H1 (cell line): ENCODE data around the gene ABLIM1. TPM values are rescaled to one million over a fixed set of nuclear protein-coding genes. Genes with fewer than 3 reads are reported as not detected.

ENCODE experiments used
- CTCF ChIA-PET: fragments of 300-600 bp; sonication (Branson Sonifier 250); formaldehyde crosslinking; loops from one replicate; lab custom pipeline; 2021; ENCODE audit not compliant: partially characterized antibody; lab: Charles Lee
- POLR2A ChIA-PET: fragments of 300-600 bp; sonication (Branson Sonifier 250); formaldehyde crosslinking; loops from one replicate; lab custom pipeline; 2021; ENCODE audit warnings: inconsistent platforms; ENCODE audit not compliant: partially characterized antibody; lab: Charles Lee
- DNase-seq, 2 experiments: peaks; one replicate each; pipeline versions ENCODE4 v3.0.0 to v3.0.0-alpha.2; 2010 to 2022; ENCODE audit warnings: low spot score in 2 of 2, low read depth in 1 of 2, mixed read lengths in 1 of 2
- FAIRE-seq: peaks from 2 replicates; lab custom pipeline; 2011; peaks lifted over from hg19 to GRCh38; lab: Jason Lieb, UNC
- H2AFZ ChIP-seq: 2 replicates; pipeline ENCODE4 v1.8.1; 2012; ENCODE audit warnings: low read length, inconsistent platforms
- H2AK5ac ChIP-seq: 2 replicates; pipeline ENCODE4 v1.6.1; 2013; ENCODE audit warnings: low read depth, low read length
- H2BK120ac ChIP-seq: replicated peaks from 2 replicates; pipeline ENCODE3; 2013; ENCODE audit warnings: low read depth, low read length, inconsistent platforms
- H2BK12ac ChIP-seq: 2 replicates; pipeline ENCODE4 v1.6.1; 2013; ENCODE audit warnings: low read depth, low read length
- H2BK15ac ChIP-seq: 2 replicates; pipeline ENCODE4 v1.6.1; 2013; ENCODE audit warnings: low read length
- H2BK20ac ChIP-seq: 2 replicates; pipeline ENCODE4 v1.6.1; 2013; ENCODE audit warnings: low read length
- H2BK5ac ChIP-seq: 2 replicates; pipeline ENCODE4 v1.6.1; 2013; ENCODE audit warnings: low read depth, low read length
- H3K14ac ChIP-seq: 2 replicates; pipeline ENCODE4 v1.6.1; 2013; ENCODE audit warnings: inconsistent platforms; ENCODE audit not compliant: insufficient read length
- H3K18ac ChIP-seq: 2 replicates; pipeline ENCODE4 v1.6.1; 2013; ENCODE audit warnings: low read length; ENCODE audit errors: extremely low read depth
- H3K23ac ChIP-seq: 2 replicates; pipeline ENCODE4 v1.6.1; 2013; ENCODE audit warnings: inconsistent platforms; ENCODE audit not compliant: insufficient read length
- H3K23me2 ChIP-seq: 2 replicates; pipeline ENCODE4 v1.6.1; 2013; ENCODE audit warnings: low read depth, low read length
- H3K27ac ChIP-seq: 2 replicates; pipeline ENCODE4 v1.6.1; 2011; ENCODE audit warnings: low read depth, low read length, inconsistent platforms
- H3K27me3 ChIP-seq, 4 experiments: replicated peaks in 1 of 4; 1 replicate in 1 of 4; 2 replicates in 3 of 4; pipeline versions ENCODE4 v1.6.1 to v1.8.1; 2011 to 2013; ENCODE audit warnings: low read length in 3 of 4, mild to moderate bottlenecking in 3 of 4, inconsistent platforms in 2 of 4, mixed read lengths in 2 of 4, moderate library complexity in 1 of 4; ENCODE audit not compliant: control insufficient read depth in 3 of 4, insufficient read depth in 3 of 4; ENCODE audit errors: extremely low read depth in 1 of 4
- H3K36me3 ChIP-seq, 4 experiments: 2 replicates each; pipeline versions ENCODE4 v1.6.1 to v1.8.1; 2011 to 2013; ENCODE audit warnings: mild to moderate bottlenecking in 4 of 4, low read length in 3 of 4, moderate library complexity in 2 of 4, control low read depth in 1 of 4, inconsistent platforms in 1 of 4; ENCODE audit not compliant: insufficient read depth in 4 of 4, control insufficient read depth in 2 of 4
- H3K4ac ChIP-seq: replicated peaks from 2 replicates; pipeline ENCODE3; 2013; ENCODE audit warnings: low read length, low read depth, mixed read lengths, inconsistent platforms; ENCODE audit not compliant: insufficient read length
- H3K4me1 ChIP-seq, 4 experiments: replicated peaks in 1 of 4; 1 replicate in 1 of 4; 2 replicates in 3 of 4; pipeline versions ENCODE4 v1.6.1 to v1.8.1; 2011 to 2013; ENCODE audit warnings: low read length in 3 of 4, inconsistent platforms in 2 of 4, mixed read lengths in 1 of 4; ENCODE audit not compliant: insufficient read depth in 4 of 4, control insufficient read depth in 3 of 4
- H3K4me2 ChIP-seq, 2 experiments: 2 replicates each; pipeline versions ENCODE4 v1.6.1 to v1.8.1; 2011 to 2013; ENCODE audit warnings: low read depth in 2 of 2, low read length in 2 of 2, control low read depth in 1 of 2, inconsistent platforms in 1 of 2, mild to moderate bottlenecking in 1 of 2; ENCODE audit not compliant: insufficient read depth in 1 of 2
- H3K4me3 ChIP-seq, 4 experiments: fragments of 200-600, 300-600 bp in 1 of 4; sonication (generic), shearing (Covaris generic), sonication (Bioruptor Twin) in 1 of 4; 2 replicates each; pipeline versions ENCODE4 v1.5.1 to v1.8.1; 2011 to 2016; ENCODE audit warnings: low read length in 4 of 4, low read depth in 3 of 4, control low read depth in 2 of 4, inconsistent platforms in 2 of 4, mild to moderate bottlenecking in 2 of 4, mixed read lengths in 1 of 4, moderate library complexity in 1 of 4; ENCODE audit not compliant: insufficient read depth in 2 of 4; ENCODE audit errors: extremely low read depth in 1 of 4
- H3K56ac ChIP-seq: replicated peaks from 2 replicates; pipeline ENCODE3; 2013; ENCODE audit warnings: low read depth, mild to moderate bottlenecking, mixed read lengths, low read length, inconsistent platforms; ENCODE audit not compliant: insufficient read length
- H3K79me1 ChIP-seq: 2 replicates; pipeline ENCODE4 v1.6.1; 2013; ENCODE audit warnings: low read depth, low read length, control low read depth
- H3K79me2 ChIP-seq, 2 experiments: 2 replicates each; pipeline versions ENCODE4 v1.6.1 to v1.8.1; 2012 to 2013; ENCODE audit warnings: low read length in 2 of 2, mild to moderate bottlenecking in 2 of 2, inconsistent platforms in 1 of 2; ENCODE audit not compliant: insufficient read depth in 2 of 2, control insufficient read depth in 1 of 2
- H3K9ac ChIP-seq, 4 experiments: replicated peaks in 1 of 4; 1 replicate in 1 of 4; 2 replicates in 3 of 4; pipeline versions ENCODE4 v1.6.1 to v1.8.1; 2011 to 2013; ENCODE audit warnings: low read depth in 3 of 4, low read length in 3 of 4, control low read depth in 2 of 4, mild to moderate bottlenecking in 2 of 4, moderate library complexity in 2 of 4, inconsistent platforms in 1 of 4; ENCODE audit errors: extremely low read depth in 1 of 4
- H3K9me3 ChIP-seq, 2 experiments: 2 replicates each; pipeline versions ENCODE4 v1.6.1 to v1.8.1; 2012 to 2013; ENCODE audit warnings: mild to moderate bottlenecking in 2 of 2, moderate library complexity in 2 of 2, control low read depth in 1 of 2, inconsistent platforms in 1 of 2, low read depth in 1 of 2, low read length in 1 of 2, mixed read lengths in 1 of 2; ENCODE audit not compliant: insufficient read depth in 2 of 2
- H4K20me1 ChIP-seq, 2 experiments: replicated peaks in 1 of 2; 2 replicates each; pipeline versions ENCODE3 to v1.8.1; 2011 to 2013; ENCODE audit warnings: inconsistent platforms in 2 of 2, low read length in 2 of 2, mild to moderate bottlenecking in 1 of 2; ENCODE audit not compliant: insufficient read depth in 2 of 2, control insufficient read depth in 1 of 2
- H4K5ac ChIP-seq: 2 replicates; pipeline ENCODE4 v1.6.1; 2013; ENCODE audit warnings: low read length, low read depth, mixed read lengths, inconsistent platforms; ENCODE audit not compliant: insufficient read length
- H4K8ac ChIP-seq: 2 replicates; pipeline ENCODE4 v1.8.0; 2013; ENCODE audit warnings: mild to moderate bottlenecking, moderate library complexity, low read length, inconsistent platforms; ENCODE audit not compliant: insufficient read depth; ENCODE audit errors: extremely low read depth
- H4K91ac ChIP-seq: replicated peaks from 2 replicates; pipeline ENCODE3; 2013; ENCODE audit warnings: low read length, mixed read lengths, inconsistent platforms; ENCODE audit not compliant: insufficient read length
- ATF3 ChIP-seq: IDR thresholded peaks from 2 replicates; pipeline ENCODE4 v1.6.1; 2011; ENCODE audit warnings: low read depth, mild to moderate bottlenecking, low read length; ENCODE audit not compliant: insufficient read depth
- CTCF ChIP-seq, 3 experiments: IDR thresholded peaks; 1 replicate in 2 of 3; 2 replicates in 1 of 3; pipeline versions ENCODE4 v1.5.1 to v1.6.1; 2011; ENCODE audit warnings: low read length in 3 of 3, mild to moderate bottlenecking in 3 of 3, inconsistent platforms in 2 of 3, low read depth in 1 of 3, moderate library complexity in 1 of 3; ENCODE audit not compliant: insufficient read depth in 1 of 3; ENCODE audit errors: control extremely low read depth in 1 of 3
- EZH2 ChIP-seq: fragments of 200-600 bp; sonication (generic); IDR thresholded peaks from 2 replicates; pipeline ENCODE4 v1.7.1; 2012; ENCODE audit warnings: low read depth, mild to moderate bottlenecking, moderate library complexity, low read length, inconsistent platforms; ENCODE audit not compliant: severe bottlenecking
- GABPA ChIP-seq: IDR thresholded peaks from 2 replicates; pipeline ENCODE4 v1.6.1; 2011; ENCODE audit warnings: mild to moderate bottlenecking, low read length, moderate library complexity, borderline replicate concordance; ENCODE audit not compliant: insufficient read depth
- RFX5 ChIP-seq: IDR thresholded peaks from 2 replicates; pipeline ENCODE4 v1.6.1; 2011; ENCODE audit warnings: low read depth, low read length, improper control_type of control experiment, borderline replicate concordance
- SUZ12 ChIP-seq: fragments of 200-600 bp; sonication (generic); IDR thresholded peaks from 2 replicates; pipeline ENCODE4 v1.6.1; 2012; ENCODE audit warnings: mild to moderate bottlenecking, inconsistent platforms, low read length, moderate library complexity, mixed read lengths
- WGBS, 2 experiments: shearing (Covaris generic) in 1 of 2; methylation state at CpG; one replicate each; pipeline versions ENCODE4 v1.1.6 to v1.1.7; 2013 to 2015; ENCODE audit warnings: low lambda C conversion rate in 2 of 2, mixed read lengths in 2 of 2, inconsistent platforms in 1 of 2, low coverage in 1 of 2, missing lambda C conversion rate in 1 of 2; ENCODE audit not compliant: insufficient replicate concordance in 2 of 2, insufficient coverage in 1 of 2, insufficient read length in 1 of 2; ENCODE audit errors: extremely low coverage in 1 of 2, missing lambda C conversion rate in 1 of 2; 5-methylcytosine and 5-hydroxymethylcytosine counted together
- polyA plus RNA-seq, 7 experiments: library from polyadenylated mRNA; depleted of rRNA in 3 of 7; stranded (reverse) in 5 of 7; unstranded in 2 of 7; fragments of >200 nt in 5 of 7; fragments of 200-250 nt in 2 of 7; gene quantifications; 1 replicate in 5 of 7; 2 replicates in 1 of 7; 4 replicates in 1 of 7; pipeline versions ENCODE4 v1.2.1 to v1.2.3, GENCODE V29; 2011 to 2013; ENCODE audit warnings: missing spikeins in 2 of 7, mixed read lengths in 2 of 7
- total RNA-seq: library from RNA; stranded (reverse); fragmentation: NEBNext Ultra II Directional; extraction: Animal tissue kit (Norgen Biotek cat#: 25700); gene quantifications from 2 replicates; pipeline ENCODE4 v1.2.1, GENCODE V29; 2021

The ABLIM1 gene
- total and polyA plus RNA-seq, 2 of the 8 experiments (the other 6 are each of a cell fraction or from before 2014, with no cell fraction given): 51.2 to 51.7 TPM

DNA sequence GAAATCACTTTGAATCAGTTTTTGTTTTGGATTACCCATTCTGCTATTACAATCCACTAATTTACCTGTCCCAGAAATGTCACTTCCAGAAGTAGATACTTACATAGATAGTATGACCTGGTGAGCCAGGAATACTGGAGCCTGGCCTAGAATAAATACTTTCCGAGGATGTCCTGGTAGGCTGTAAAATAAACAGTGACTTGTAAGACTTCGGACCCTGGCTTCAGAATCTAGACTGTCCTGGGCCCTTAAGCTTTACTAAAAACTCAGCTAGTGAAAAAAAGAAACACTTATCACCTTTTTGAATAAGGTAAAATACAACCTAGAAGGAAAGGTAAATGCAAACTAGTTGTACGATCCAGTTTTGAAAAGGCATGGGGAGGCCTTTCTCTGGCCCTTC lies 184.3 kb downstream of the ABLIM1 start:
- CTCF ChIA-PET: interaction anchor here (0.7 to 12.5 kb wide), 11 partner anchors 12 to 239 kb away, joined by 3 to 186 read pairs (median 7); no protein-coding TSS in a partner anchor
- H2BK5ac ChIP-seq: no peak overlapping the region
- no peaks in the 10 kb centered on the region for H3K79me2 ChIP-seq
- no peak overlapping the region for H4K91ac ChIP-seq
- H3K56ac ChIP-seq: no peak overlapping the region
- no peaks in the 10 kb centered on the region for H3K79me1 ChIP-seq
- POLR2A ChIA-PET: no interaction called here
- H3K14ac ChIP-seq: no peak overlapping the region
- no peak overlapping the region for H2BK120ac ChIP-seq
- no peaks in the 10 kb centered on the region for H3K23me2 ChIP-seq
- H3K9ac ChIP-seq: no peak overlapping the region
- H2BK12ac ChIP-seq: no peak overlapping the region
- DNase-seq (no peak), FAIRE-seq (no peak)
- no peak overlapping the region for H2BK15ac ChIP-seq
- H3K4me2 ChIP-seq: no peak overlapping the region
- H3K27me3 ChIP-seq: no peaks in the 10 kb centered on the region
- H4K8ac ChIP-seq: no peak overlapping the region
- H3K23ac ChIP-seq: no peak overlapping the region
- WGBS, 2 experiments: 92% methylated on average over 3 of the region's 3 CpGs; no CpG with 5 or more reads in 1 of the 2 experiments
- H3K18ac ChIP-seq: no peak overlapping the region
- H3K4me1 ChIP-seq: peaks cover 4 to 9% (median 7%) of the 10 kb centered on the region in 4 experiments; a peak in 6 of 7 replicates
- H2AK5ac ChIP-seq: no peak overlapping the region
- no peaks in the 10 kb centered on the region for H3K9me3 ChIP-seq
- H3K36me3 ChIP-seq: peaks cover 0 to 2% (median 0%) of the 10 kb centered on the region in 4 experiments; a peak in 1 of 8 replicates
- no peak overlapping the region for H3K4ac ChIP-seq
- H3K4me3 ChIP-seq: no peak overlapping the region
- H2BK20ac ChIP-seq: no peak overlapping the region
- H2AFZ ChIP-seq: no peak overlapping the region
- no peak overlapping the region for H3K27ac ChIP-seq
- no peak overlapping the region for H4K5ac ChIP-seq
- no peaks in the 10 kb centered on the region for H4K20me1 ChIP-seq
- TF ChIP-seq ATF3: no peak
- TF ChIP-seq RFX5: no peak
- TF ChIP-seq CTCF (IDR thresholded peaks at IDR 0.05; ENCODE audit: control extremely low read depth in 1 of 3, insufficient read depth in 1 of 3, low read depth in 1 of 3, low read length in 3 of 3): no peak
- no peak for TF ChIP-seq EZH2
- no peak for TF ChIP-seq GABPA
- TF ChIP-seq SUZ12: no peak
